ENCODE results near the gene TMEM14B. TPM values are rescaled to one million over a fixed set of nuclear protein-coding genes. Genes with fewer than 3 reads are reported as not detected.

The TMEM14B gene
- total and polyA plus RNA-seq, 9 of the 15 experiments (the other 6 are each of a cell fraction or from before 2014, with no cell fraction given) = 174 to 862 (median 263) TPM

- peak; percentile 77; the same call in 1 of the 2 replicates for TF ChIP-seq PHF8 (IDR thresholded peaks at IDR 0.05; ENCODE audit: borderline replicate concordance, low read length)
- TF ChIP-seq, protein P1, sequence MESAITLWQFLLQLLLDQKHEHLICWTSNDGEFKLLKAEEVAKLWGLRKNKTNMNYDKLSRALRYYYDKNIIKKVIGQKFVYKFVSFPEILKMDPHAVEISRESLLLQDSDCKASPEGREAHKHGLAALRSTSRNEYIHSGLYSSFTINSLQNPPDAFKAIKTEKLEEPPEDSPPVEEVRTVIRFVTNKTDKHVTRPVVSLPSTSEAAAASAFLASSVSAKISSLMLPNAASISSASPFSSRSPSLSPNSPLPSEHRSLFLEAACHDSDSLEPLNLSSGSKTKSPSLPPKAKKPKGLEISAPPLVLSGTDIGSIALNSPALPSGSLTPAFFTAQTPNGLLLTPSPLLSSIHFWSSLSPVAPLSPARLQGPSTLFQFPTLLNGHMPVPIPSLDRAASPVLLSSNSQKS (CRISPR knock-in tag; IDR thresholded peaks at IDR 0.05) = no peak
- no peak for TF ChIP-seq EWSR1 (IDR thresholded peaks at IDR 0.05; ENCODE audit: borderline replicate concordance, low read depth, partially characterized antibody)
- TF ChIP-seq HDAC6 (IDR thresholded peaks at IDR 0.05; ENCODE audit: low read depth, low read length) = no peak
- no peak for TF ChIP-seq SRSF1 (IDR thresholded peaks at IDR 0.05; ENCODE audit: low read depth, low read length)
- no peak for TF ChIP-seq ZNF12 (CRISPR knock-in tag; IDR thresholded peaks at IDR 0.05)
- no peak for TF ChIP-seq ZNF780A (CRISPR knock-in tag; IDR thresholded peaks at IDR 0.05)
- TF ChIP-seq SREBF2 (CRISPR knock-in tag; IDR thresholded peaks at IDR 0.05) = no peak
- TF ChIP-seq PATZ1 (CRISPR knock-in tag; IDR thresholded peaks at IDR 0.05; ENCODE audit: borderline replicate concordance) = no peak
- TF ChIP-seq TSHZ1 (CRISPR knock-in tag; IDR thresholded peaks at IDR 0.05) = no peak
- TF ChIP-seq, protein P2, sequence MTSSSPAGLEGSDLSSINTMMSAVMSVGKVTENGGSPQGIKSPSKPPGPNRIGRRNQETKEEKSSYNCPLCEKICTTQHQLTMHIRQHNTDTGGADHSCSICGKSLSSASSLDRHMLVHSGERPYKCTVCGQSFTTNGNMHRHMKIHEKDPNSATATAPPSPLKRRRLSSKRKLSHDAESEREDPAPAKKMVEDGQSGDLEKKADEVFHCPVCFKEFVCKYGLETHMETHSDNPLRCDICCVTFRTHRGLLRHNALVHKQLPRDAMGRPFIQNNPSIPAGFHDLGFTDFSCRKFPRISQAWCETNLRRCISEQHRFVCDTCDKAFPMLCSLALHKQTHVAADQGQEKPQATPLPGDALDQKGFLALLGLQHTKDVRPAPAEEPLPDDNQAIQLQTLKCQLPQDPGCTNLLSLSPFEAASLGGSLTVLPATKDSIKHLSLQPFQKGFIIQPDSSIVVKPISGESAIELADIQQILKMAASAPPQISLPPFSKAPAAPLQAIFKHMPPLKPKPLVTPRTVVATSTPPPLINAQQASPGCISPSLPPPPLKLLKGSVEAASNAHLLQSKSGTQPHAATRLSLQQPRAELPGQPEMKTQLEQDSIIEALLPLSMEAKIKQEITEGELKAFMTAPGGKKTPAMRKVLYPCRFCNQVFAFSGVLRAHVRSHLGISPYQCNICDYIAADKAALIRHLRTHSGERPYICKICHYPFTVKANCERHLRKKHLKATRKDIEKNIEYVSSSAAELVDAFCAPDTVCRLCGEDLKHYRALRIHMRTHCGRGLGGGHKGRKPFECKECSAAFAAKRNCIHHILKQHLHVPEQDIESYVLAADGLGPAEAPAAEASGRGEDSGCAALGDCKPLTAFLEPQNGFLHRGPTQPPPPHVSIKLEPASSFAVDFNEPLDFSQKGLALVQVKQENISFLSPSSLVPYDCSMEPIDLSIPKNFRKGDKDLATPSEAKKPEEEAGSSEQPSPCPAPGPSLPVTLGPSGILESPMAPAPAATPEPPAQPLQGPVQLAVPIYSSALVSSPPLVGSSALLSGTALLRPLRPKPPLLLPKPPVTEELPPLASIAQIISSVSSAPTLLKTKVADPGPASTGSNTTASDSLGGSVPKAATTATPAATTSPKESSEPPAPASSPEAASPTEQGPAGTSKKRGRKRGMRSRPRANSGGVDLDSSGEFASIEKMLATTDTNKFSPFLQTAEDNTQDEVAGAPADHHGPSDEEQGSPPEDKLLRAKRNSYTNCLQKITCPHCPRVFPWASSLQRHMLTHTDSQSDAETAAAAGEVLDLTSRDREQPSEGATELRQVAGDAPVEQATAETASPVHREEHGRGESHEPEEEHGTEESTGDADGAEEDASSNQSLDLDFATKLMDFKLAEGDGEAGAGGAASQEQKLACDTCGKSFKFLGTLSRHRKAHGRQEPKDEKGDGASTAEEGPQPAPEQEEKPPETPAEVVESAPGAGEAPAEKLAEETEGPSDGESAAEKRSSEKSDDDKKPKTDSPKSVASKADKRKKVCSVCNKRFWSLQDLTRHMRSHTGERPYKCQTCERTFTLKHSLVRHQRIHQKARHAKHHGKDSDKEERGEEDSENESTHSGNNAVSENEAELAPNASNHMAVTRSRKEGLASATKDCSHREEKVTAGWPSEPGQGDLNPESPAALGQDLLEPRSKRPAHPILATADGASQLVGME (CRISPR knock-in tag; IDR thresholded peaks at IDR 0.05) = no peak
- no peak for TF ChIP-seq HIVEP1 (CRISPR knock-in tag; IDR thresholded peaks at IDR 0.05)
- TF ChIP-seq TAL1 (IDR thresholded peaks at IDR 0.05) = no peak
- peak; percentile 51; the same call in 1 of the 2 replicates for TF ChIP-seq DPF2 (IDR thresholded peaks at IDR 0.05)
- TF ChIP-seq ILK (tag; IDR thresholded peaks at IDR 0.05; ENCODE audit: borderline replicate concordance, low read depth) = no peak
Observed at GRCh38 chr6:10722820-10723566, 24.6 kb upstream of the TMEM14B start, which contains the start of gene TMEM14C (continued).
